ENCODE results near the gene TTYH3. TPM values are rescaled to one million over a fixed set of nuclear protein-coding genes. Genes with fewer than 3 reads are reported as not detected.

The TTYH3 gene
- total and polyA plus RNA-seq, 8 donors, result 82.9 to 153 (median 111) TPM

GRCh38 chr7:2702594-2702957, 70.8 kb downstream of the TTYH3 start:
- DNase-seq (peak in 1 of 4 donors; percentile 73), ATAC-seq (no peak)
- Histone ChIP-seq H3K36me3 (no peaks in the 10 kb centered on the region), H3K9me3 (no peaks in the 10 kb centered on the region), H3K4me3 (no peak overlapping the region), H3K27ac (no peak overlapping the region), H3K27me3 (peaks cover 0 to 19% of the 10 kb centered on the region in 2 donors), H3K4me1 (no peaks in the 10 kb centered on the region)
- intact Hi-C loops (cut with DNase I), result no loop called here
- no peak for TF ChIP-seq CTCF (IDR thresholded peaks at IDR 0.05)

GRCh38 chr7:2705371-2706096, 73.7 kb downstream of the TTYH3 start:
- TF ChIP-seq CTCF (IDR thresholded peaks at IDR 0.05), result no peak
- intact Hi-C loops (cut with DNase I), result no loop called here

GRCh38 chr7:2706685-2707126, 74.9 kb downstream of the TTYH3 start:
- intact Hi-C loops (cut with DNase I), result no loop called here
- DNase-seq (no peak), ATAC-seq (no peak)
- TF ChIP-seq CTCF (IDR thresholded peaks at IDR 0.05), result no peak
- no peaks in the 10 kb centered on the region for H3K9me3 ChIP-seq
- peaks cover 0 to 15% of the 10 kb centered on the region in 2 donors for H3K27me3 ChIP-seq
- H3K36me3 ChIP-seq, result no peaks in the 10 kb centered on the region
- H3K4me3 ChIP-seq, result no peak overlapping the region
- H3K27ac ChIP-seq, result no peak overlapping the region
- peaks cover 0 to 20% of the 10 kb centered on the region in 2 donors for H3K4me1 ChIP-seq

More at GRCh38 chr7:2705371-2706096, 73.7 kb downstream of the TTYH3 start:
- DNase-seq (peak in 1 of 4 donors; percentile 57), ATAC-seq (no peak)
- Histone ChIP-seq H3K27ac (no peak overlapping the region), H3K4me3 (no peak overlapping the region), H3K27me3 (peaks cover 0 to 15% of the 10 kb centered on the region in 2 donors), H3K9me3 (no peaks in the 10 kb centered on the region), H3K4me1 (peaks cover 0 to 9% of the 10 kb centered on the region in 2 donors), H3K36me3 (no peaks in the 10 kb centered on the region)

- Histone ChIP-seq H3K4me3 (no peak overlapping the region), H3K4me1 (peaks cover 0 to 20% of the 10 kb centered on the region in 2 donors), H3K36me3 (no peaks in the 10 kb centered on the region), H3K9me3 (no peaks in the 10 kb centered on the region), H3K27me3 (peaks cover 0 to 15% of the 10 kb centered on the region in 2 donors), H3K27ac (no peak overlapping the region)
- TF ChIP-seq CTCF (IDR thresholded peaks at IDR 0.05), result no peak
- ATAC-seq, result no peak
- intact Hi-C loops (cut with DNase I), result no loop called here
- no peak for DNase-seq
These were observed 75.7 kb downstream of the TTYH3 start for GRCh38 chr7:2707481-2707880.

GRCh38 chr7:2708041-2708440, 76.3 kb downstream of the TTYH3 start:
- no peaks in the 10 kb centered on the region for H3K36me3 ChIP-seq
- ATAC-seq (no peak), DNase-seq (peak in 1 of 4 donors; percentile 59)
- no peaks in the 10 kb centered on the region for H3K9me3 ChIP-seq
- peaks cover 0 to 20% of the 10 kb centered on the region in 2 donors for H3K4me1 ChIP-seq
- no peak overlapping the region for H3K27ac ChIP-seq
- no peak overlapping the region for H3K4me3 ChIP-seq
- H3K27me3 ChIP-seq, result peaks cover 0 to 15% of the 10 kb centered on the region in 2 donors
- intact Hi-C loops (cut with DNase I), result no loop called here
- no peak for TF ChIP-seq CTCF (IDR thresholded peaks at IDR 0.05)

Data from left lung (tissue), 10 donors.